Pulmonary artery endothelial cell (primary cell): Measurements from ENCODE around the gene SNX9. TPM values are rescaled to one million over a fixed set of nuclear protein-coding genes. Genes with fewer than 3 reads are reported as not detected.

Source experiments
- DNase-seq: peaks from one replicate; pipeline ENCODE4 v3.0.0-alpha.2; 2011; ENCODE audit warnings: low read depth, low spot score
- total RNA-seq: library from RNA; depleted of rRNA; stranded (reverse); fragments of >200 nt; gene quantifications from 2 replicates; pipeline ENCODE4 v1.2.3, GENCODE V29; 2014

Gene SNX9
- total RNA-seq, 1 donor from 2014 or later: 50.4 TPM

DNA sequence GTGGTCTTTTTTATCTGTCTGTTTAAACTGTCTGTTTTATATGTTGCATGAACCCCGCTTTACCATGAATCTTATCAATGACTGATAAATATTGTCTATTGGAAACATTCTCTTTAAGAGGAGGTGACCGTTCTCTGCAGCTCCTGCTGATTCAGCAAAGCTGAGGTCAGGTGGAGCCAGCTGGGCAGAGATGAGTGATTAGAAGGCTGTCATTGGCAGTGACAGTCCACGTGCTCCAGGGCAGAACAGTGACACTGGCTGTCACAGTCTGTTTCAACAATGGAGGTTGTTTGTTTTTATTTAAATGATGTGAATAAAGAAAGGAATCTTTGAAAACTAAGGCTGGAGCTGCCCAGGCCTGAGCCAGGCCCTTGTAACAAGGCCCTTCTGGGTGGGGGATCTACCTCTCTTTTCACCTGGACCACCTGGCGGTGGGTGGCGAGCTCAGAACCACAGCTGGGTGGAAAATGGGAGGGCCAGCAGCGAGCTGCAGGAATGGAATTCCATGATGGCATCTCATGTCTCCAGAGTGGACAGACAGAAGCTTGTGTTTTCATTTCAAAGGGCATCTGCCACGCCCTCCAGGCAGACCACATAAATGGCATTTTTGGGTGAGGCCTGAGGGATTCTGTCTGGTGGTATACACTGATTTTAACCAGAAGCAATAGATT is 171.2 kb downstream of the SNX9 start:
- DNase-seq: no peak

Other genes with a start within 250 kb of the SNX9 start
- 60.3 and 62.3 TPM in 2 replicates for gene SYNJ2, start 158.6 kb downstream of the SNX9 start, total RNA-seq